HL-60 (cell line): Measurements from ENCODE around the gene PLXNA3.

Experiments used
- DNase-seq, 2 experiments: peaks; one replicate each; pipeline ENCODE4 v3.0.0-alpha.2; 2010 to 2020; ENCODE audit warnings: low read depth in 1 of 2, low spot score in 1 of 2
- H3K27ac ChIP-seq: fragments of 250-450 bp; sonication (Bioruptor Pico); replicated peaks from 2 replicates; pipeline ENCODE4 v1.5.1; 2020; ENCODE audit warnings: mild to moderate bottlenecking, moderate library complexity
- H3K27me3 ChIP-seq: fragments of 250-450 bp; sonication (Bioruptor Pico); 2 replicates; pipeline ENCODE4 v1.5.1; 2021; ENCODE audit warnings: mild to moderate bottlenecking, moderate library complexity; ENCODE audit not compliant: insufficient read depth, poor library complexity, severe bottlenecking
- H3K4me3 ChIP-seq: replicated peaks from 2 replicates; pipeline ENCODE4 v1.5.1; 2011; ENCODE audit warnings: mild to moderate bottlenecking, control low read depth, low read length; ENCODE audit not compliant: insufficient read depth
- GABPA ChIP-seq: IDR thresholded peaks from 2 replicates; pipeline ENCODE4 v1.6.1; 2012; ENCODE audit warnings: low read depth
- POLR2AphosphoS5 ChIP-seq: IDR thresholded peaks from 2 replicates; pipeline ENCODE4 v1.6.1; 2012; ENCODE audit warnings: low read depth
- SPI1 ChIP-seq: IDR thresholded peaks from 2 replicates; pipeline ENCODE4 v1.6.1; 2012; ENCODE audit warnings: low read depth, mild to moderate bottlenecking, borderline replicate concordance
- TF ChIP-seq, protein P1 (sequence below): IDR thresholded peaks from 2 replicates; pipeline ENCODE4 v1.6.1; 2012; ENCODE audit warnings: low read depth; ENCODE audit not compliant: insufficient replicate concordance
- TF ChIP-seq, protein P2 (sequence below): IDR thresholded peaks from one replicate; pipeline ENCODE4 v1.5.1; 2011; ENCODE audit warnings: low read length, control low read depth, inconsistent platforms; ENCODE audit not compliant: insufficient read depth

The PLXNA3 gene

DNA sequence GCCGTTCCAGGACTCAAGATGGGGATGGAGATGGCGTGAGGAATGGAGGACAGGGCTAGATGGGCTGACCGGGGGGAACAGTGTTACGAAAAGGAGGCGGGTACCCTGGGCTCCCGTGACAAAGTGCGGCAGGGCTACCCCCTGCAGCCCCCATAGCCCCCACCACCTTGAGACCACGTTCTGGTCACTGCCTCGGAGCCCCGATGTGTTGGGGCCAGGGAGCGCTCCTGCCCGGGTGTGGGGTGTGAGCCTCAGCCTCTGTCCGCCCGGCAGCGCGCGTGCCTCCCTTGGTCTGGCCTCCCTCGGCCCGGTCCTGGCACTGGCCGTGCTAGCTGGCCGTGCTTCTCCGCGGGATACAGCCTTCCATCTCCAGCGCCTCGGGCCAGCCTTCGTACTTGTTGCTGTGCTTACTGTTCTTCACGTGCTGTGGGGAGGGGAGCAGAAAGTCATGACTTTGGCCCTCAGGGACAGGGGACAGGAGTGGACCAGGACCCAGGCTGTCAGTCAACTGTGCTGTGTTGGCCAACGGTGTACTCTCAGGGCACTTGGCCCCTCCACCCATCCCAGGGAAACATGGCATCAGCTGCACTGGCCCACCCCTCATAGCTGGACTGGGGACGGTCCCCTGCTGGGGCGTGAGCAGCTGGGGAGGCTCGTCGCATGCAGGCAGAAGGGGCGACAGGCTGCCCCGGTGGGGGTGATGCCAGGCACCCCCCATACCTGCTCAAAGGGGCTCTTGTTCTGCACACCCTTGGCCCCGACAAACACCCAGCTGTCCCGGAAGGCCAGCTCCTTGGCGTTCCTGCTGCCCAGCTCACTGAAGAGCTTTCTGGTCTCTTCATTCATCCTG is 48.6 kb downstream of the PLXNA3 start:
- Histone ChIP-seq H3K4me3 (no peak overlapping the region), H3K27me3 (no peaks in the 10 kb centered on the region), H3K27ac (no peak overlapping the region)
- TF ChIP-seq POLR2AphosphoS5 (no peak), GABPA (no peak), SPI1 (no peak)
- TF ChIP-seq, protein P1, sequence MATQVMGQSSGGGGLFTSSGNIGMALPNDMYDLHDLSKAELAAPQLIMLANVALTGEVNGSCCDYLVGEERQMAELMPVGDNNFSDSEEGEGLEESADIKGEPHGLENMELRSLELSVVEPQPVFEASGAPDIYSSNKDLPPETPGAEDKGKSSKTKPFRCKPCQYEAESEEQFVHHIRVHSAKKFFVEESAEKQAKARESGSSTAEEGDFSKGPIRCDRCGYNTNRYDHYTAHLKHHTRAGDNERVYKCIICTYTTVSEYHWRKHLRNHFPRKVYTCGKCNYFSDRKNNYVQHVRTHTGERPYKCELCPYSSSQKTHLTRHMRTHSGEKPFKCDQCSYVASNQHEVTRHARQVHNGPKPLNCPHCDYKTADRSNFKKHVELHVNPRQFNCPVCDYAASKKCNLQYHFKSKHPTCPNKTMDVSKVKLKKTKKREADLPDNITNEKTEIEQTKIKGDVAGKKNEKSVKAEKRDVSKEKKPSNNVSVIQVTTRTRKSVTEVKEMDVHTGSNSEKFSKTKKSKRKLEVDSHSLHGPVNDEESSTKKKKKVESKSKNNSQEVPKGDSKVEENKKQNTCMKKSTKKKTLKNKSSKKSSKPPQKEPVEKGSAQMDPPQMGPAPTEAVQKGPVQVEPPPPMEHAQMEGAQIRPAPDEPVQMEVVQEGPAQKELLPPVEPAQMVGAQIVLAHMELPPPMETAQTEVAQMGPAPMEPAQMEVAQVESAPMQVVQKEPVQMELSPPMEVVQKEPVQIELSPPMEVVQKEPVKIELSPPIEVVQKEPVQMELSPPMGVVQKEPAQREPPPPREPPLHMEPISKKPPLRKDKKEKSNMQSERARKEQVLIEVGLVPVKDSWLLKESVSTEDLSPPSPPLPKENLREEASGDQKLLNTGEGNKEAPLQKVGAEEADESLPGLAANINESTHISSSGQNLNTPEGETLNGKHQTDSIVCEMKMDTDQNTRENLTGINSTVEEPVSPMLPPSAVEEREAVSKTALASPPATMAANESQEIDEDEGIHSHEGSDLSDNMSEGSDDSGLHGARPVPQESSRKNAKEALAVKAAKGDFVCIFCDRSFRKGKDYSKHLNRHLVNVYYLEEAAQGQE, result no peak
- TF ChIP-seq, protein P2, sequence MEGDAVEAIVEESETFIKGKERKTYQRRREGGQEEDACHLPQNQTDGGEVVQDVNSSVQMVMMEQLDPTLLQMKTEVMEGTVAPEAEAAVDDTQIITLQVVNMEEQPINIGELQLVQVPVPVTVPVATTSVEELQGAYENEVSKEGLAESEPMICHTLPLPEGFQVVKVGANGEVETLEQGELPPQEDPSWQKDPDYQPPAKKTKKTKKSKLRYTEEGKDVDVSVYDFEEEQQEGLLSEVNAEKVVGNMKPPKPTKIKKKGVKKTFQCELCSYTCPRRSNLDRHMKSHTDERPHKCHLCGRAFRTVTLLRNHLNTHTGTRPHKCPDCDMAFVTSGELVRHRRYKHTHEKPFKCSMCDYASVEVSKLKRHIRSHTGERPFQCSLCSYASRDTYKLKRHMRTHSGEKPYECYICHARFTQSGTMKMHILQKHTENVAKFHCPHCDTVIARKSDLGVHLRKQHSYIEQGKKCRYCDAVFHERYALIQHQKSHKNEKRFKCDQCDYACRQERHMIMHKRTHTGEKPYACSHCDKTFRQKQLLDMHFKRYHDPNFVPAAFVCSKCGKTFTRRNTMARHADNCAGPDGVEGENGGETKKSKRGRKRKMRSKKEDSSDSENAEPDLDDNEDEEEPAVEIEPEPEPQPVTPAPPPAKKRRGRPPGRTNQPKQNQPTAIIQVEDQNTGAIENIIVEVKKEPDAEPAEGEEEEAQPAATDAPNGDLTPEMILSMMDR, result no peak
- no peak for DNase-seq

DNA sequence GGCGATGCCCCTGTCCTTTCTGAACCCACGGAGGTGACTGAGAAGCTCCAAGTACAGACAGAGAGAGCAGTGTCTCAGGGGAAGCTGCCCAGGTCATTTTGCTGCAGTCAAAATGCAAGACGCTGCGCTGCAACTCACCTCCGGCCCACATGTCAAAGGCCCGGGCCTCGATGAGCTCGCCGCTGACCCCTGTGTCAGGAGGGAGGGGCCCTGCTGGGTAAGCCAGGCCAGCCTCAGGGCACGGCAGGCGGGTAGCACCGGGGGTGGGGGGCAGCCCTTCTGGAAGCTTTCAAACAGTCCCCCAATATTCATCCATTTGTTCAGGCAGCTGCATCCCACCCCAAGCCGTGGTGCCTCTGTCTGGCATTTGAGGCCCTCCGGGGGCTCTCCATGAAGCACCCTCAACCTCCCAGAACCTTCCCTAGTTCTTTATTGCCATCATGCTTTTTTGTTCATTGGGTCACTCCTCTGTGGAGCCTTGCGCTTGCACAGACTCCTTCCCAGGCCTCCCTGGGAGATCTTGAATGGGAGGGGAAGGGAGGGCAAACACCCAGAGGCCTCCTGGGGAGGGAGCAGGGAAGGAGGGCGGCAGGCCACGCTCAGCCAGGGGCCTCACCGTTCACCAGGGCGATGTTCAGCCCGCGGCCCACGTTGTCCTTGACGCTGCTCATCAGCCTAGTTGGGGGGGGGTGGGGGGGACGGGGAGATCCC is 49.7 kb downstream of the PLXNA3 start:
- TF ChIP-seq, protein P2, result no peak
- no peak for TF ChIP-seq SPI1
- TF ChIP-seq GABPA, result no peak
- TF ChIP-seq, protein P1, result no peak
- TF ChIP-seq POLR2AphosphoS5, result no peak
- Histone ChIP-seq H3K4me3 (no peak overlapping the region), H3K27ac (no peak overlapping the region), H3K27me3 (no peaks in the 10 kb centered on the region)
- DNase-seq, result no peak

DNA sequence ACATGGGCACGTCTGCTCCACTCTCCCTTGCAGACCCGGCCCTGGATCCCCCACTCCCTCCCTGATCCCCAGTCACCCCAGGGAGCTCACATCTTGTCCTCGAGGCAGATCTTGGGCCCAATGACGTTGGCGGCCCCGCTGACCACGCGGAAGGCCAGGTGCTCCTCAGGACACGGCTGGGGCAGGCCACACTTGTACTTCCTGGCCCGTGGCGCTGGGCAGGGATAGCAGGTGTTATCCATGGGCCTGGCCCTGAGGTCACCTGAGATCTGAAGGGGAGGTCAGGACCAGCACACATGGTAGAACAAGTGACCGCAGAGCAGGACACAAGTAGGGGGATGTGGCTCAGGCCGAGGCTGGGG is 50.3 kb downstream of the PLXNA3 start:
- H3K27ac ChIP-seq, result no peak overlapping the region
- no peak overlapping the region for H3K4me3 ChIP-seq
- TF ChIP-seq GABPA, result no peak
- TF ChIP-seq, protein P2, result no peak
- TF ChIP-seq, protein P1, result no peak
- TF ChIP-seq SPI1, result no peak
- no peak for TF ChIP-seq POLR2AphosphoS5
- no peak for DNase-seq
- no peaks in the 10 kb centered on the region for H3K27me3 ChIP-seq
